ENCODE data around the gene SFSWAP.

DNA sequence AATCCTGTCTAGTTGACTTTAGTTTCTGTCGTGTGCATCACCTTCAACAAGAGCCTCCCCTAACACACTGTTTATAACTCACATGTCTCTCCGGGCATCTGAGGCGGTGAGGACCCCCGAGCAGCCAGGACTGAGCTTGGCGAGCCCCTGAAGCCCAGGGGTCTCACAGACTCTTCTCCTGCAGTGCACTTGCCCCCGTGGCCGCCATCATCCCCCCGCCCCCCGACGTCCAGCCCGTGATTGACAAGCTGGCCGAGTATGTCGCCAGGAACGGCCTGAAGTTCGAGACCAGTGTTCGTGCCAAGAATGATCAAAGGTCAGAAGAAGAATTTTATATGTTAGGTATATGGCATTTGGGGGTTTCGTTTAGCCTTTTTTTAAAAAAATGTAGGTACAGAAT lies 43.3 kb downstream of the SFSWAP start:
- TF ChIP-seq, protein P1, sequence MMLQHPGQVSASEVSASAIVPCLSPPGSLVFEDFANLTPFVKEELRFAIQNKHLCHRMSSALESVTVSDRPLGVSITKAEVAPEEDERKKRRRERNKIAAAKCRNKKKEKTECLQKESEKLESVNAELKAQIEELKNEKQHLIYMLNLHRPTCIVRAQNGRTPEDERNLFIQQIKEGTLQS (IDR thresholded peaks at IDR 0.05): no peak
- TF ChIP-seq POLR2A (IDR thresholded peaks at IDR 0.05; ENCODE audit: borderline replicate concordance, extremely low read depth, insufficient read depth, insufficient read length): no peak
- no peak for TF ChIP-seq FOSL1 (IDR thresholded peaks at IDR 0.05; ENCODE audit: low read depth)
